Peyer's patch (tissue), 4 donors: ENCODE measurements around the gene CRNKL1.

Source experiments
- POLR2A ChIP-seq, 2 donors: fragments of 450-650 bp; IDR thresholded peaks; one replicate each; pipeline ENCODE4 v1.5.1; 2017; ENCODE audit warnings: antibody characterized with exemption in 2 of 2, mild to moderate bottlenecking in 2 of 2, moderate library complexity in 2 of 2
- TF ChIP-seq, protein P1 (sequence below), 6 experiments: fragments of 450-650 bp in 4 of 6; fragments of 200-600 bp in 2 of 6; sonication (generic) in 1 of 6; IDR thresholded peaks; one replicate each; pipeline ENCODE4 v1.5.1; 2017 to 2019; ENCODE audit warnings: antibody characterized with exemption in 6 of 6, mild to moderate bottlenecking in 3 of 6, moderate library complexity in 1 of 6

DNA sequence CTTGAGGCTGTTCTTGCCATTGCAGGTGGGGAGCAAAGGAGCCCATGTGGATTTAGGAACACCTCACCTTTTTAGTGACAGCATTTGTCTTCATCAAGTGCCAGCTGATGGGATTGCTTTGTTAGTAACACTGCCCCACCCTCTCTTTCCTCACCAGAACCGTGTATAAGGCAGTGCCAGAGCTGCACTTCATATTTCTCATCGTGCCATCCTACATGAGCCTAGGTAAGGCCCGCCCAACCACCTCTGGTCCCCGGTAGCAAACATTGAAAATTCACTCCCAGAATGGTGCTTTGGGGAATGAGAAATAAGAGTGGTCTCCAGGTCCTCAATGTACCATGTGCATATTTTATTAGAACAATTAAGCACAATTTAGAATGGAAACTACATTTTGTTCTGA lies 22.8 kb upstream of the CRNKL1 start:
- TF ChIP-seq, protein P1, sequence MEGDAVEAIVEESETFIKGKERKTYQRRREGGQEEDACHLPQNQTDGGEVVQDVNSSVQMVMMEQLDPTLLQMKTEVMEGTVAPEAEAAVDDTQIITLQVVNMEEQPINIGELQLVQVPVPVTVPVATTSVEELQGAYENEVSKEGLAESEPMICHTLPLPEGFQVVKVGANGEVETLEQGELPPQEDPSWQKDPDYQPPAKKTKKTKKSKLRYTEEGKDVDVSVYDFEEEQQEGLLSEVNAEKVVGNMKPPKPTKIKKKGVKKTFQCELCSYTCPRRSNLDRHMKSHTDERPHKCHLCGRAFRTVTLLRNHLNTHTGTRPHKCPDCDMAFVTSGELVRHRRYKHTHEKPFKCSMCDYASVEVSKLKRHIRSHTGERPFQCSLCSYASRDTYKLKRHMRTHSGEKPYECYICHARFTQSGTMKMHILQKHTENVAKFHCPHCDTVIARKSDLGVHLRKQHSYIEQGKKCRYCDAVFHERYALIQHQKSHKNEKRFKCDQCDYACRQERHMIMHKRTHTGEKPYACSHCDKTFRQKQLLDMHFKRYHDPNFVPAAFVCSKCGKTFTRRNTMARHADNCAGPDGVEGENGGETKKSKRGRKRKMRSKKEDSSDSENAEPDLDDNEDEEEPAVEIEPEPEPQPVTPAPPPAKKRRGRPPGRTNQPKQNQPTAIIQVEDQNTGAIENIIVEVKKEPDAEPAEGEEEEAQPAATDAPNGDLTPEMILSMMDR (IDR thresholded peaks at IDR 0.05), result no peak
- no peak for TF ChIP-seq POLR2A (IDR thresholded peaks at IDR 0.05)
